ENCODE results near the gene SUSD5. TPM values are rescaled to one million over a fixed set of nuclear protein-coding genes. Genes with fewer than 3 reads are reported as not detected.

The SUSD5 gene
- total and polyA plus RNA-seq, 2 donors from 2014 or later, result 1.2 to 13.8 TPM

GRCh38 chr3:33209357-33209756 is 9.3 kb downstream of the SUSD5 start:
- Histone ChIP-seq H3K9ac (ENCODE audit: low read length in 3 of 3) (no peak overlapping the region), H3K4me3 (ENCODE audit: low read length in 3 of 3) (no peak overlapping the region), H3K4me1 (ENCODE audit: control insufficient read depth in 2 of 3, insufficient read depth in 2 of 3, low read depth in 1 of 3, low read length in 3 of 3) (no peaks in the 10 kb centered on the region), H3K36me3 (ENCODE audit: control insufficient read depth in 2 of 3, insufficient read depth in 3 of 3, low read length in 3 of 3) (no peaks in the 10 kb centered on the region), H3K9me3 (ENCODE audit: control insufficient read depth in 2 of 3, insufficient read depth in 1 of 3, low read length in 3 of 3) (peaks cover 0 to 4% (median 0%) of the 10 kb centered on the region in 3 donors), H3K27me3 (ENCODE audit: control insufficient read depth, insufficient read depth, low read length) (no peaks in the 10 kb centered on the region), H3K27ac (ENCODE audit: low read depth in 2 of 2, low read length in 2 of 2) (no peak overlapping the region)
- DNase-seq (no peak), FAIRE-seq (no peak)
- no peak for TF ChIP-seq CTCF (IDR thresholded peaks at IDR 0.05; ENCODE audit: borderline replicate concordance, extremely low read depth, insufficient read depth)
- intact Hi-C loops (cut with DNase I), result no loop called here

DNA sequence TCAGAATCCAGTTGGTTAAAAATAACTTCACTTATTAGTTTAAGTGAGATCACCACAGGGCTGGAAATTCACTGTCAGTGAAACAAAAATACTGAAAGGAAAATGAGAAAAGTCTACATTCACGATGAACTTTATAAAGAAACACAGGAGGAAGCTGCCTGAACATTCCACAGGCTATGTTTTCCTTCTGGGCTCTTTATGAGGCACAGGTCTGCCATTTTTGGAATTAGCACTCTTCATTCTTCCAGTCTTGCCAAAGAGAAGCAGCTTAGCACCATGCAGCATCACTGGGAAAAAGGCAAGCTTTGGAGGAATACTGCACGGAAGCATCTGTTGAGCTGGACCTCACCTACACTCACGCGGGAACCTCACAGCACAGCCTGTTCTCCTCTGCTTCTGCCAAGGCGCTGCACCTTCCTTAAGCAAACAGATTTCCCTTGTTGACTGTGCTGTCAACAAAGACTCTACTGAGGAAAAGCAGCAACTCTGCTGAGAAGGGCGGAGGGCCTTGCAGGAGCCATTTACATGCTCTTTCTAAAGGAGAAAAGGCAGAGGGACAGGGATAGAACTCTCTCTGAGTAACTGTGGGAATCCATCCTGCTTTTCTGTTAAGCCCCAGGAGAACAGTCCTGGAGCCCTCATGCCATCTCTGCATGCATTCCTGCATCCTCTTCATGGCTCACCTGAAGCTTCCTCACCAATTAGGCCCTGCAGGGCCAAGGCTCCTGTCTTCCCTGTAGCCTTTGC is 15.7 kb downstream of the SUSD5 start:
- Histone ChIP-seq H3K9me3 (ENCODE audit: control insufficient read depth in 2 of 3, insufficient read depth in 1 of 3, low read length in 3 of 3) (no peaks in the 10 kb centered on the region), H3K4me1 (ENCODE audit: control insufficient read depth in 2 of 3, insufficient read depth in 2 of 3, low read depth in 1 of 3, low read length in 3 of 3) (no peaks in the 10 kb centered on the region), H3K27me3 (ENCODE audit: control insufficient read depth, insufficient read depth, low read length) (no peaks in the 10 kb centered on the region), H3K4me3 (ENCODE audit: low read length in 3 of 3) (no peak overlapping the region), H3K36me3 (ENCODE audit: control insufficient read depth in 2 of 3, insufficient read depth in 3 of 3, low read length in 3 of 3) (no peaks in the 10 kb centered on the region), H3K9ac (ENCODE audit: low read length in 3 of 3) (no peak overlapping the region), H3K27ac (ENCODE audit: low read depth in 2 of 2, low read length in 2 of 2) (no peak overlapping the region)
- intact Hi-C loops (cut with DNase I), result no loop called here
- FAIRE-seq, result no peak
- no peak for TF ChIP-seq CTCF (IDR thresholded peaks at IDR 0.05; ENCODE audit: borderline replicate concordance, extremely low read depth, insufficient read depth)
- DNase-seq, result no peak

DNA sequence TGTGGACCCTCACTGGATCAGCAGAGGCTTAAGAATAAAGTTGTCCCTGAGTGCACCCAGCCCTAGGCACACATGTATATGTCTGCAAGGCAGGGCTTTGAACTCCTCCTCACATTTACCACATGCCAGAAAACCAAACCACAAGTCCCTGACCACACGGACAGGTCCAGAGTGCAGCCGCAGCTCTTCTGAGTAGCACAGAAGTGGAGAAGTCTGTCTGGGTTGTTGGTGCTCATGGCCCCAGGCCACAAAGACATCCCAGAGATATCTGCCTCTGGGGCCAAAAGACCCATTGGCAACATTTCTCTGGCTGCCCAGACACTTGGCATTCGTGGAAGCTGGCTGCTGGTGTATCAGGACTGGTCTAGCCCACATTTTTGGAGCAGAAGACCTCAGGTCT is 17.4 kb downstream of the SUSD5 start:
- DNase-seq (no peak), FAIRE-seq (no peak)
- Histone ChIP-seq H3K4me1 (ENCODE audit: control insufficient read depth in 2 of 3, insufficient read depth in 2 of 3, low read depth in 1 of 3, low read length in 3 of 3) (no peaks in the 10 kb centered on the region), H3K9me3 (ENCODE audit: control insufficient read depth in 2 of 3, insufficient read depth in 1 of 3, low read length in 3 of 3) (no peaks in the 10 kb centered on the region), H3K4me3 (ENCODE audit: low read length in 3 of 3) (no peak overlapping the region), H3K27ac (ENCODE audit: low read depth in 2 of 2, low read length in 2 of 2) (no peak overlapping the region), H3K27me3 (ENCODE audit: control insufficient read depth, insufficient read depth, low read length) (no peaks in the 10 kb centered on the region), H3K36me3 (ENCODE audit: control insufficient read depth in 2 of 3, insufficient read depth in 3 of 3, low read length in 3 of 3) (no peaks in the 10 kb centered on the region), H3K9ac (ENCODE audit: low read length in 3 of 3) (no peak overlapping the region)
- no peak for TF ChIP-seq CTCF (IDR thresholded peaks at IDR 0.05; ENCODE audit: borderline replicate concordance, extremely low read depth, insufficient read depth)
- intact Hi-C loops (cut with DNase I), result no loop called here

GRCh38 chr3:33196538-33196937 is 22.1 kb downstream of the SUSD5 start:
- Histone ChIP-seq H3K4me3 (ENCODE audit: low read length in 3 of 3) (no peak overlapping the region), H3K36me3 (ENCODE audit: control insufficient read depth in 2 of 3, insufficient read depth in 3 of 3, low read length in 3 of 3) (no peaks in the 10 kb centered on the region), H3K4me1 (ENCODE audit: control insufficient read depth in 2 of 3, insufficient read depth in 2 of 3, low read depth in 1 of 3, low read length in 3 of 3) (no peaks in the 10 kb centered on the region), H3K27ac (ENCODE audit: low read depth in 2 of 2, low read length in 2 of 2) (no peak overlapping the region), H3K27me3 (ENCODE audit: control insufficient read depth, insufficient read depth, low read length) (no peaks in the 10 kb centered on the region), H3K9me3 (ENCODE audit: control insufficient read depth in 2 of 3, insufficient read depth in 1 of 3, low read length in 3 of 3) (no peaks in the 10 kb centered on the region), H3K9ac (ENCODE audit: low read length in 3 of 3) (no peak overlapping the region)
- no peak for DNase-seq
- no peak for TF ChIP-seq CTCF (IDR thresholded peaks at IDR 0.05; ENCODE audit: borderline replicate concordance, extremely low read depth, insufficient read depth)
- no peak for FAIRE-seq
- intact Hi-C loops (cut with DNase I), result no loop called here
